ENCODE results near the gene PBX1. TPM values are rescaled to one million over a fixed set of nuclear protein-coding genes. Genes with fewer than 3 reads are reported as not detected.

PBX1 gene
- total RNA-seq, 4 donors from 2014 or later: 15.2 to 48.6 (median 23.5) TPM

DNA sequence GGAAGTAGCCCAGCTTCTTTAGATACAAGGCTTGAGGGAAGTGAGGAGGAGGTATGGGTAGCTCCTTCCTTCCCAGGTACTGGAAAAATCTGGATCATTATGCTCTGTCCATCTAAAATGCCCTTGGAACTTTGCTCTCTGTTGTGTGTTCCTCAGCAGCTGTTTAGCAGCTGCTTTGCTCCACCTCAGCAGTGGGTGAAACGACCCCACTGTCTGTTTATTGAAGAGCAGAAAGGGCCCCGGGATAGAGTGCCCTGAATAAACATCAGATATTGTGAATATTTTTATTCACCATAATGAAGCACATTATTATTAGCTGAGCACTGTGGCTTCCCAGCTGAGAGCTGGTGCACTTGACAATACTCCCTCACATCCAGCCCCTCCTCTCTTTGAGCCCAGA lies 237.9 kb downstream of the PBX1 start:
- H3K27ac ChIP-seq: peak overlapping the region in 1 of 4 donors; percentile 13
- no peak overlapping the region for H3K4me3 ChIP-seq

GRCh38 chr1:164801246-164801731 lies 242.3 kb downstream of the PBX1 start:
- Histone ChIP-seq H3K4me3 (no peak overlapping the region), H3K27ac (peak overlapping the region; percentile 44 to 73 (median 64)), H3K36me3 (peaks cover 0 to 30% (median 4%) of the 10 kb centered on the region in 3 donors), H3K4me1 (peaks cover 0 to 42% (median 4%) of the 10 kb centered on the region in 3 donors), H3K27me3 (no peaks in the 10 kb centered on the region), H3K9me3 (no peaks in the 10 kb centered on the region)
- no peak for DNase-seq
- 64 to 77% methylated on average over 6 of the region's 6 CpGs for WGBS, 2 donors
- intact Hi-C loops (cut with DNase I): no loop called here
- TF ChIP-seq POLR2A (IDR thresholded peaks at IDR 0.05) (no peak), CTCF (IDR thresholded peaks at IDR 0.05) (no peak)

More for the DNA sequence above, 237.9 kb downstream of the PBX1 start:
- Histone ChIP-seq H3K4me1 (peaks cover 8 to 34% (median 9%) of the 10 kb centered on the region in 3 donors), H3K27me3 (no peaks in the 10 kb centered on the region), H3K9me3 (no peaks in the 10 kb centered on the region), H3K36me3 (peaks cover 0 to 36% (median 4%) of the 10 kb centered on the region in 3 donors)
- no peak for TF ChIP-seq CTCF (IDR thresholded peaks at IDR 0.05)
- 51 to 56% methylated on average over 2 of the region's 2 CpGs for WGBS, 2 donors
- intact Hi-C loops (cut with DNase I): no loop called here
- DNase-seq: no peak

- WGBS, 2 donors: 52 to 63% methylated on average over 7 of the region's 7 CpGs
Measured at GRCh38 chr1:164801791-164802502, 243.0 kb downstream of the PBX1 start.

GRCh38 chr1:164802529-164803282 lies 243.7 kb downstream of the PBX1 start:
- H3K27ac ChIP-seq: peak overlapping the region; percentile 44 to 73 (median 64)
- H3K9me3 ChIP-seq: no peaks in the 10 kb centered on the region
- 71 to 77% methylated on average over 7 of the region's 7 CpGs for WGBS, 2 donors
- no peaks in the 10 kb centered on the region for H3K27me3 ChIP-seq
- H3K4me1 ChIP-seq: peaks cover 0 to 46% (median 4%) of the 10 kb centered on the region in 3 donors
- peaks cover 0 to 41% (median 4%) of the 10 kb centered on the region in 3 donors for H3K36me3 ChIP-seq
- H3K4me3 ChIP-seq: no peak overlapping the region
- no peak for DNase-seq
- TF ChIP-seq POLR2A (IDR thresholded peaks at IDR 0.05) (no peak), CTCF (IDR thresholded peaks at IDR 0.05) (no peak)
- intact Hi-C loops (cut with DNase I): no loop called here

More at GRCh38 chr1:164801791-164802502, 243.0 kb downstream of the PBX1 start:
- peaks cover 0 to 46% (median 4%) of the 10 kb centered on the region in 3 donors for H3K4me1 ChIP-seq
- H3K27me3 ChIP-seq: no peaks in the 10 kb centered on the region
- peak overlapping the region; percentile 44 to 73 (median 64) for H3K27ac ChIP-seq
- H3K9me3 ChIP-seq: no peaks in the 10 kb centered on the region
- TF ChIP-seq CTCF (IDR thresholded peaks at IDR 0.05): no peak
- no peak for TF ChIP-seq POLR2A (IDR thresholded peaks at IDR 0.05)
- intact Hi-C loops (cut with DNase I): no loop called here
- no peak for DNase-seq
- peaks cover 0 to 34% (median 4%) of the 10 kb centered on the region in 3 donors for H3K36me3 ChIP-seq
- H3K4me3 ChIP-seq: no peak overlapping the region

DNA sequence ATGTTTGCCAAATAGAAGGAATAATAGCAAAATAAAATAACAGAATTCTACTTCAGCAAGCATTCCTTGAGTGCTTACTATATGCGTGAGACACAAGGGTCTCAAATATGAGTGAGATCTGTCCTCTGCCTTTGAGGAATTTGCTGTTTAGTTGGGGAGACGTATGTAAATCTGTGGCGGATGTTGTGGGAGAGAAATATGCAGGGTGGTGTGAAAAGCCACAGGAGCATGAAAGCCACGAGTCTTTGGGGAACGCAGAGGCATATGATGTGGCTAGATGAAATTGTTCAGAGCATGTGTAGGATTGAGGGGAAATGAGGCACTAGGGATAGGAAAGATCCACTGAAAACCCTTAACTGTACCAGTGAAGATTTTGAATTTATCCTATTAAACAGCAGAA lies 244.4 kb downstream of the PBX1 start:
- H3K27me3 ChIP-seq: no peaks in the 10 kb centered on the region
- H3K9me3 ChIP-seq: no peaks in the 10 kb centered on the region
- 58 to 73% methylated on average over 5 of the region's 5 CpGs for WGBS, 2 donors
- no peak for DNase-seq
- H3K4me1 ChIP-seq: peaks cover 0 to 46% (median 4%) of the 10 kb centered on the region in 3 donors
- no peak overlapping the region for H3K4me3 ChIP-seq
- TF ChIP-seq CTCF (IDR thresholded peaks at IDR 0.05): no peak
- intact Hi-C loops (cut with DNase I): no loop called here
- H3K27ac ChIP-seq: peak overlapping the region in 2 of 4 donors; percentile 5 to 73
- peaks cover 0 to 48% (median 4%) of the 10 kb centered on the region in 3 donors for H3K36me3 ChIP-seq

All from esophagus squamous epithelium (tissue), 5 donors.